ENCODE data around the gene HOXB2.

The HOXB2 gene

GRCh38 chr17:48497103-48497502, 47.8 kb downstream of the HOXB2 start:
- Histone ChIP-seq H3K9me3 (ENCODE audit: control insufficient read depth, insufficient read depth, low read depth, low read length) (no peaks in the 10 kb centered on the region), H3K27ac (ENCODE audit: extremely low read depth, low read depth, low read length) (no peak overlapping the region; the same call in 1 of the 2 replicates), H3K4me1 (ENCODE audit: control insufficient read depth, insufficient read depth, low read length) (peaks cover 33% of the 10 kb centered on the region), H3K4me3 (ENCODE audit: low read depth, low read length) (no peak overlapping the region), H3K36me3 (ENCODE audit: control insufficient read depth in 2 of 2, insufficient read depth in 1 of 2, low read length in 2 of 2) (no peaks in the 10 kb centered on the region)
- TF ChIP-seq ZNF416 (tag by site-specific recombination; IDR thresholded peaks at IDR 0.05) = no peak
- TF ChIP-seq ZSCAN16 (tag by site-specific recombination; IDR thresholded peaks at IDR 0.05) = peak; percentile 44; the same call in 1 of the 2 replicates
- POLR2A ChIA-PET = interaction anchor here (0.9 kb wide), 1 partner anchor 14 kb away, joined by 3 read pairs; no protein-coding TSS in a partner anchor
- CTCF ChIA-PET = interaction anchor here (0.7 to 1.8 kb wide), 2 partner anchors 25 to 87 kb away, joined by 3 to 4 read pairs; no protein-coding TSS in a partner anchor

- ChIA-PET POLR2A (no interaction called here), CTCF (interaction anchor here (0.6 to 4.5 kb wide), 7 partner anchors 11 to 231 kb away, joined by 3 to 36 read pairs (median 4); partner anchors contain the start of gene HOXB5)
- Histone ChIP-seq H3K27ac (ENCODE audit: extremely low read depth, low read depth, low read length) (peak overlapping the region; percentile 44; the same call in 1 of the 2 replicates), H3K4me1 (ENCODE audit: control insufficient read depth, insufficient read depth, low read length) (peaks cover 29% of the 10 kb centered on the region), H3K36me3 (ENCODE audit: control insufficient read depth in 2 of 2, insufficient read depth in 1 of 2, low read length in 2 of 2) (no peaks in the 10 kb centered on the region), H3K4me3 (ENCODE audit: low read depth, low read length) (no peak overlapping the region), H3K9me3 (ENCODE audit: control insufficient read depth, insufficient read depth, low read depth, low read length) (no peaks in the 10 kb centered on the region)
- TF ChIP-seq ZNF747 (tag by site-specific recombination; IDR thresholded peaks at IDR 0.05) (no peak), ZNF768 (tag by site-specific recombination; IDR thresholded peaks at IDR 0.05) (0 out of 2 replicates have a peak, but pooled peaks have one; percentile 41), ZNF664 (tag by site-specific recombination; IDR thresholded peaks at IDR 0.05) (peak; percentile 27; the same call in 1 of the 2 replicates), GLIS2 (tag by site-specific recombination; IDR thresholded peaks at IDR 0.05) (no peak), ZNF426 (tag by site-specific recombination; IDR thresholded peaks at IDR 0.05) (no peak), ZNF132 (tag by site-specific recombination; IDR thresholded peaks at IDR 0.05; ENCODE audit: borderline replicate concordance) (no peak), PRDM6 (tag by site-specific recombination; IDR thresholded peaks at IDR 0.05) (no peak), ZNF24 (tag by site-specific recombination; IDR thresholded peaks at IDR 0.05) (no peak), ZNF624 (tag by site-specific recombination; IDR thresholded peaks at IDR 0.05) (no peak), HOXA7 (CRISPR knock-in tag; IDR thresholded peaks at IDR 0.05; ENCODE audit: borderline replicate concordance) (no peak), ZNF610 (tag by site-specific recombination; IDR thresholded peaks at IDR 0.05; ENCODE audit: borderline replicate concordance) (no peak), MEIS1 (CRISPR knock-in tag; IDR thresholded peaks at IDR 0.05; ENCODE audit: borderline replicate concordance) (no peak), ZNF501 (tag by site-specific recombination; IDR thresholded peaks at IDR 0.05) (no peak), ZNF596 (tag by site-specific recombination; IDR thresholded peaks at IDR 0.05) (no peak), HOXD13 (CRISPR knock-in tag; IDR thresholded peaks at IDR 0.05; ENCODE audit: borderline replicate concordance) (no peak), ZBTB20 (tag by site-specific recombination; IDR thresholded peaks at IDR 0.05) (peak; percentile 88), ZBTB6 (tag by site-specific recombination; IDR thresholded peaks at IDR 0.05) (no peak), ZNF211 (tag by site-specific recombination; IDR thresholded peaks at IDR 0.05; ENCODE audit: low read depth) (no peak), TCF7L2 (IDR thresholded peaks at IDR 0.05; ENCODE audit: borderline replicate concordance, low read depth, low read length) (no peak), ZSCAN4 (tag by site-specific recombination; IDR thresholded peaks at IDR 0.05) (no peak), ZNF155 (tag by site-specific recombination; IDR thresholded peaks at IDR 0.05) (no peak), ZNF174 (tag by site-specific recombination; IDR thresholded peaks at IDR 0.05) (no peak), ZNF19 (tag by site-specific recombination; IDR thresholded peaks at IDR 0.05; ENCODE audit: low read depth) (no peak), ZBTB17 (tag by site-specific recombination; IDR thresholded peaks at IDR 0.05) (peak; percentile 66), ZNF549 (tag by site-specific recombination; IDR thresholded peaks at IDR 0.05) (no peak), ZNF791 (tag by site-specific recombination; IDR thresholded peaks at IDR 0.05) (no peak), ZSCAN18 (tag by site-specific recombination; IDR thresholded peaks at IDR 0.05) (no peak), KLF8 (tag by site-specific recombination; IDR thresholded peaks at IDR 0.05) (no peak), ZNF423 (tag by site-specific recombination; IDR thresholded peaks at IDR 0.05) (no peak), ZFP3 (tag by site-specific recombination; IDR thresholded peaks at IDR 0.05; ENCODE audit: low read depth) (no peak)
Measured at GRCh38 chr17:48494335-48494734, 50.6 kb downstream of the HOXB2 start.
